Measurements from ENCODE around the gene PREX1. TPM values are rescaled to one million over a fixed set of nuclear protein-coding genes. Genes with fewer than 3 reads are reported as not detected.

The PREX1 gene
- total and polyA plus RNA-seq, 10 donors, result 36.7 to 279 (median 157) TPM

- TF ChIP-seq POLR2A (IDR thresholded peaks at IDR 0.05) (no peak), CTCF (IDR thresholded peaks at IDR 0.05 in 8 of 11, conservative IDR thresholded peaks at IDR 0.05 in 3 of 11) (no peak), POLR2AphosphoS5 (IDR thresholded peaks at IDR 0.05) (no peak)
- H3K4me1 ChIP-seq, result no peaks in the 10 kb centered on the region
- H3K36me3 ChIP-seq, result no peaks in the 10 kb centered on the region
- 55 to 82% (median 68%) methylated on average over 5 of the region's 5 CpGs for WGBS, 5 donors
- H3K9me3 ChIP-seq, result no peaks in the 10 kb centered on the region
- intact Hi-C loops (cut with DNase I; ENCODE audit: low total_unique reads), result no loop called here
- H3K4me3 ChIP-seq, result no peak overlapping the region
- H3K27ac ChIP-seq, result no peak overlapping the region
- DNase-seq, result no peak
- peaks cover 0 to 23% (median 0%) of the 10 kb centered on the region in 7 donors for H3K27me3 ChIP-seq (replicated peaks in 1 of 7)
Measured at GRCh38 chr20:48609491-48609978, 218.3 kb downstream of the PREX1 start.

GRCh38 chr20:48608756-48609155 is 219.0 kb downstream of the PREX1 start:
- H3K4me1 ChIP-seq, result no peaks in the 10 kb centered on the region
- no peak overlapping the region for H3K27ac ChIP-seq
- TF ChIP-seq POLR2AphosphoS5 (IDR thresholded peaks at IDR 0.05) (no peak), CTCF (IDR thresholded peaks at IDR 0.05 in 8 of 11, conservative IDR thresholded peaks at IDR 0.05 in 3 of 11) (no peak), POLR2A (IDR thresholded peaks at IDR 0.05) (no peak)
- WGBS, 5 donors, result 80 to 91% (median 87%) methylated on average over 3 of the region's 3 CpGs
- H3K36me3 ChIP-seq, result no peaks in the 10 kb centered on the region
- peaks cover 0 to 31% (median 0%) of the 10 kb centered on the region in 7 donors for H3K27me3 ChIP-seq (replicated peaks in 1 of 7)
- DNase-seq, result no peak
- intact Hi-C loops (cut with DNase I; ENCODE audit: low total_unique reads), result no loop called here
- H3K9me3 ChIP-seq, result no peaks in the 10 kb centered on the region
- no peak overlapping the region for H3K4me3 ChIP-seq

DNA sequence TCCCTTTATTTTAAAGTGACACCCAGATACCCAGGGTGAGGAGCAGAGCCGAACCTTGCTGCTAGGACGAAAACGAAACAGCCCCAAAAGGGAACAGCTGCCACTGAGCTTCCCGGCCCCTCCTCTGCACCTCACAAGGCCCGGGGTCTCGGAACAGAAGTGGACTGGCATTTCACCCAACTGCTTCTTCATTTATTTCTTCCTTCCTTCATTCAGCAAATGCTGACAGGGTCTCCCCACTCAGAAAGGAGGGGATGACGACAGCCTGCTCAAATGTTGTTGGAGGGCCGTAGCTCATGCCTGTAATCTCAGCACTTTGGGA is 220.3 kb downstream of the PREX1 start:
- peaks cover 0 to 33% (median 0%) of the 10 kb centered on the region in 7 donors for H3K27me3 ChIP-seq (replicated peaks in 1 of 7)
- H3K27ac ChIP-seq, result no peak overlapping the region
- no peak for TF ChIP-seq CTCF (IDR thresholded peaks at IDR 0.05 in 8 of 11, conservative IDR thresholded peaks at IDR 0.05 in 3 of 11)
- TF ChIP-seq POLR2AphosphoS5 (IDR thresholded peaks at IDR 0.05), result no peak
- TF ChIP-seq POLR2A (IDR thresholded peaks at IDR 0.05), result no peak
- no peaks in the 10 kb centered on the region for H3K36me3 ChIP-seq
- no peaks in the 10 kb centered on the region for H3K9me3 ChIP-seq
- intact Hi-C loops (cut with DNase I; ENCODE audit: low total_unique reads), result no loop called here
- DNase-seq, result no peak
- no peak overlapping the region for H3K4me3 ChIP-seq
- no peaks in the 10 kb centered on the region for H3K4me1 ChIP-seq
- 84 to 95% (median 88%) methylated on average over 8 of the region's 8 CpGs for WGBS, 5 donors

DNA sequence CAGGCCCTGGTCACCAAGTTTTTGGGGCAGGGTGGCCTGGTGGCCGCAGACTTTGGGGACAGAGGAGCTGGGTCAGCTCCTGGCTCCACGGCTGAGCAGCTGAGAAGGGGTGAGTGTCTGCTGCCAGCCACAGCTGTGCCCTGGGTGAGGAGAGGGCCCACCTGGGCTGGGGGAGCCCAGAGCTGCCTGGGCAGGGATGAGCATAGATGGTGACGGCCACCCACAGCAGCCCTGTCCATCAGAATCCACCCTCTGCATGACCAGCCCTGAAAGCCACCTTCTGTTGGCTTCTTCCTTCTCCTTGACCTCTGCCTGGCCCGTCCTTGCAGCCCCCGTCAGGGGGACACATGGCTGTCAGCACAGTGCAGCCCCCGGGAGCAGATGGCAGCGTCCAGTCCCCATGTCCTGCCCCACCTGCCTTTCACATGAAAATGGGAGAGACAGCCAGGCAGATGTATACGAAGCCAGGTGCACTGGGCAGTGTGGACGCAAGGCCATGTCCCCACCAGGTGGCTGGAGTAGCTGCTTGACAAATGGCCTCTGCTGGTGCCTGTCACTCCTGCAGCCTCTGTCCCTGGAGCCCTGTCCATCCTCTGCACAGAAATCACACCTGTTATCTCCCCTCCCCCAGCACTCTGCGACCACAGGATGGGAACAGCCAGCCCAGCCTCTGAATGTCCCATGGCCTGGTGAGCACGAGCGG is 220.8 kb downstream of the PREX1 start:
- no peaks in the 10 kb centered on the region for H3K36me3 ChIP-seq
- WGBS, 5 donors, result 79 to 93% (median 86%) methylated on average over 10 to 12 of the region's 12 CpGs
- intact Hi-C loops (cut with DNase I; ENCODE audit: low total_unique reads), result no loop called here
- TF ChIP-seq POLR2A (IDR thresholded peaks at IDR 0.05) (no peak), POLR2AphosphoS5 (IDR thresholded peaks at IDR 0.05) (no peak), CTCF (IDR thresholded peaks at IDR 0.05 in 8 of 11, conservative IDR thresholded peaks at IDR 0.05 in 3 of 11) (no peak)
- no peak for DNase-seq
- H3K27ac ChIP-seq, result no peak overlapping the region
- peaks cover 0 to 33% (median 0%) of the 10 kb centered on the region in 7 donors for H3K27me3 ChIP-seq (replicated peaks in 1 of 7)
- H3K4me1 ChIP-seq, result no peaks in the 10 kb centered on the region
- H3K9me3 ChIP-seq, result no peaks in the 10 kb centered on the region
- no peak overlapping the region for H3K4me3 ChIP-seq

Measured in spleen (tissue), 11 donors.